B cell (primary cell): ENCODE data around the gene OR1L8. TPM values are rescaled to one million over a fixed set of nuclear protein-coding genes. Genes with fewer than 3 reads are reported as not detected.

Experiments
- ATAC-seq: fragments of 200-7000 bp; cut with Tn5 transposase; one replicate; pipeline ENCODE4 v1.10.0; 2021; ENCODE audit warnings: low read depth, mild to moderate bottlenecking, moderate number of reproducible peaks, moderate library complexity
- CTCF ChIA-PET: fragments of 350-600 bp; sonication (Branson Sonifier 250); formaldehyde crosslinking; loops from one replicate; lab custom pipeline; 2021; ENCODE audit warnings: antibody characterized with exemption, inconsistent platforms; lab: Charles Lee
- POLR2A ChIA-PET: fragments of 350-600 bp; sonication (Branson Sonifier 250); formaldehyde crosslinking; loops from one replicate; lab custom pipeline; 2021; ENCODE audit warnings: antibody characterized with exemption; lab: Charles Lee
- DNase-seq: peaks from one replicate; pipeline ENCODE4 v3.0.0; 2013
- H2AFZ ChIP-seq: 2 replicates; pipeline ENCODE4 v1.6.1; 2012; ENCODE audit warnings: mild to moderate bottlenecking, low read depth, low read length; ENCODE audit not compliant: insufficient read depth, poor library complexity, severe bottlenecking
- H3K27ac ChIP-seq, 2 donors: 1 replicate in 1 of 2; 2 replicates in 1 of 2; pipeline ENCODE4 v1.5.1; 2012 to 2013; ENCODE audit warnings: low read length in 2 of 2, mild to moderate bottlenecking in 2 of 2, moderate library complexity in 1 of 2
- H3K27me3 ChIP-seq, 4 experiments: fragments of 200-600 bp in 1 of 4; sonication (generic) in 1 of 4; replicated peaks in 1 of 4; 1 replicate in 2 of 4; 2 replicates in 2 of 4; pipeline versions ENCODE4 v1.6.1 to v1.7.0; 2013 to 2016; ENCODE audit warnings: low read length in 3 of 4, mild to moderate bottlenecking in 2 of 4, mixed read lengths in 1 of 4, moderate library complexity in 1 of 4; ENCODE audit not compliant: insufficient read depth in 4 of 4, control insufficient read depth in 3 of 4; ENCODE audit errors: control extremely low read depth in 1 of 4
- H3K36me3 ChIP-seq, 2 experiments: replicated peaks in 1 of 2; 1 replicate in 1 of 2; 2 replicates in 1 of 2; pipeline versions ENCODE4 v1.6.1 to v1.7.1; 2013; ENCODE audit warnings: low read length in 1 of 2; ENCODE audit not compliant: insufficient read depth in 2 of 2, control insufficient read depth in 1 of 2; ENCODE audit errors: control extremely low read depth in 1 of 2, extremely low read depth in 1 of 2
- H3K4me1 ChIP-seq, 2 donors: fragments of 200-600 bp in 1 of 2; sonication (generic) in 1 of 2; 1 replicate in 1 of 2; 2 replicates in 1 of 2; pipeline versions ENCODE4 v1.5.1 to v1.6.1; 2013 to 2017; ENCODE audit warnings: low read length in 2 of 2; ENCODE audit not compliant: control insufficient read depth in 2 of 2, insufficient read depth in 2 of 2
- H3K4me2 ChIP-seq: replicated peaks from 2 replicates; pipeline ENCODE3; 2012; ENCODE audit warnings: mild to moderate bottlenecking, low read depth, low read length; ENCODE audit not compliant: poor library complexity, severe bottlenecking
- H3K4me3 ChIP-seq, 5 experiments: fragments of 200-600 bp in 1 of 5; sonication (generic) in 1 of 5; 1 replicate in 3 of 5; 2 replicates in 2 of 5; pipeline versions ENCODE4 v1.5.1 to v1.7.0; 2011 to 2016; ENCODE audit warnings: low read length in 4 of 5, mild to moderate bottlenecking in 4 of 5, low read depth in 2 of 5, control low read depth in 1 of 5, moderate library complexity in 1 of 5; ENCODE audit not compliant: insufficient read depth in 1 of 5; ENCODE audit errors: control extremely low read depth in 1 of 5, extremely low read depth in 1 of 5
- H3K79me2 ChIP-seq: fragments of 200-600 bp; sonication (generic); one replicate; pipeline ENCODE4 v1.6.0; 2016; ENCODE audit warnings: low read length; ENCODE audit not compliant: control insufficient read depth, insufficient read depth
- H3K9ac ChIP-seq: fragments of 200-600 bp; sonication (generic); 2 replicates; pipeline ENCODE4 v1.6.1; 2017; ENCODE audit warnings: mild to moderate bottlenecking, low read length, moderate library complexity
- H3K9me3 ChIP-seq, 3 donors: one replicate each; pipeline versions ENCODE4 v1.6.1 to v1.7.1; 2013; ENCODE audit warnings: low read length in 2 of 3; ENCODE audit not compliant: control insufficient read depth in 2 of 3, insufficient read depth in 1 of 3; ENCODE audit errors: control extremely low read depth in 1 of 3
- H4K20me1 ChIP-seq: 2 replicates; pipeline ENCODE4 v1.6.0; 2012; ENCODE audit warnings: mild to moderate bottlenecking, low read length; ENCODE audit not compliant: insufficient read depth, control insufficient read depth, poor library complexity, severe bottlenecking
- H3K27ac Mint-ChIP-seq: one replicate; pipeline ENCODE4 v1.8.0; 2021; ENCODE audit warnings: mixed read lengths
- H3K27me3 Mint-ChIP-seq: one replicate; pipeline ENCODE4 v1.8.0; 2021; ENCODE audit warnings: mixed read lengths
- H3K4me1 Mint-ChIP-seq: one replicate; pipeline ENCODE4 v1.8.0; 2021; ENCODE audit warnings: mixed read lengths
- H3K4me3 Mint-ChIP-seq: one replicate; pipeline ENCODE4 v1.8.0; 2021; ENCODE audit warnings: mixed read lengths
- H3K9me3 Mint-ChIP-seq: one replicate; pipeline ENCODE4 v1.8.0; 2022; ENCODE audit warnings: mixed read lengths; ENCODE audit not compliant: insufficient read depth
- EZH2 ChIP-seq: IDR thresholded peaks from 2 replicates; pipeline ENCODE4 v1.6.1; 2012; ENCODE audit warnings: borderline replicate concordance, low read depth, mild to moderate bottlenecking, moderate library complexity, low read length; ENCODE audit not compliant: insufficient read depth, poor library complexity, severe bottlenecking
- WGBS: methylation state at CpG from one replicate; pipeline ENCODE4 v1.1.5; 2013; ENCODE audit warnings: missing lambda C conversion rate; ENCODE audit not compliant: insufficient coverage; 5-methylcytosine and 5-hydroxymethylcytosine counted together
- intact Hi-C: fragments of 100-400 bp; cut with micrococcal nuclease; formaldehyde crosslinking; loops from one replicate; pipeline ENCODE4 v1.10.0; 2022
- polyA plus RNA-seq: library from polyadenylated mRNA; depleted of rRNA; stranded (reverse); fragments of >200 nt; gene quantifications from 2 replicates; pipeline ENCODE4 v1.2.3, GENCODE V29; 2012
- total RNA-seq, 2 donors: library from RNA; stranded (reverse); fragments of 120-200 nt in 1 of 2; gene quantifications; 1 replicate in 1 of 2; 2 replicates in 1 of 2; pipeline versions ENCODE4 v1.2.3 to v1.2.4, GENCODE V29; 2013 to 2022
- TF ChIP-seq, protein P1 (sequence below): fragments of 200-600 bp; IDR thresholded peaks from one replicate; pipeline ENCODE4 v1.8.0; 2022; ENCODE audit warnings: antibody characterized with exemption, mild to moderate bottlenecking

OR1L8 gene
- total and polyA plus RNA-seq, 2 donors (not counting 1 experiment from before 2014, with no cell fraction given), result not detected

DNA sequence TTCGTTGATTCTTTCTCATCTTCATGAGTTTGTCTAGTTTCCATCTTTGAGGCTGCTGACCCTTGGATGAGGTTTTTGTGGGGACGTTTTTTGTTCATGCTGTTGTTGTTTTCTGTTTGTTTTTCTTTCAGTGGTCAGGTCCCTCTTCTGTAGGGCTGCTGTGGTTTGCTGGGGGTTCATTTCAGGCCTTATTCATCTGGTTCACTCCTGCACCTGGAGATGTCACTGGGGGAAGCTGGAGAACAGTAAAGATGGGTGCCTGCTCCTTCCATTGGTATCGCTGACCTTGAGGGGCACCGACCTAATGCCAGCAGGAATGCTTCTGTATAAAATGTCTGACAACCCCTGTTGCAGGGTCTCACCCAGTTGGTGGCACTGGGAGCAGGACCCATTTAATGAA lies 21.7 kb downstream of the OR1L8 start:
- H3K27ac Mint-ChIP-seq, result no peak overlapping the region
- no peak for DNase-seq
- ChIA-PET CTCF (no interaction called here), POLR2A (no interaction called here)
- H3K27me3 ChIP-seq, result peaks cover 0 to 12% (median 3%) of the 10 kb centered on the region in 4 experiments
- H3K27me3 Mint-ChIP-seq, result peaks cover 45% of the 10 kb centered on the region
- H3K79me2 ChIP-seq, result no peaks in the 10 kb centered on the region
- no peak for TF ChIP-seq EZH2
- TF ChIP-seq, protein P1, sequence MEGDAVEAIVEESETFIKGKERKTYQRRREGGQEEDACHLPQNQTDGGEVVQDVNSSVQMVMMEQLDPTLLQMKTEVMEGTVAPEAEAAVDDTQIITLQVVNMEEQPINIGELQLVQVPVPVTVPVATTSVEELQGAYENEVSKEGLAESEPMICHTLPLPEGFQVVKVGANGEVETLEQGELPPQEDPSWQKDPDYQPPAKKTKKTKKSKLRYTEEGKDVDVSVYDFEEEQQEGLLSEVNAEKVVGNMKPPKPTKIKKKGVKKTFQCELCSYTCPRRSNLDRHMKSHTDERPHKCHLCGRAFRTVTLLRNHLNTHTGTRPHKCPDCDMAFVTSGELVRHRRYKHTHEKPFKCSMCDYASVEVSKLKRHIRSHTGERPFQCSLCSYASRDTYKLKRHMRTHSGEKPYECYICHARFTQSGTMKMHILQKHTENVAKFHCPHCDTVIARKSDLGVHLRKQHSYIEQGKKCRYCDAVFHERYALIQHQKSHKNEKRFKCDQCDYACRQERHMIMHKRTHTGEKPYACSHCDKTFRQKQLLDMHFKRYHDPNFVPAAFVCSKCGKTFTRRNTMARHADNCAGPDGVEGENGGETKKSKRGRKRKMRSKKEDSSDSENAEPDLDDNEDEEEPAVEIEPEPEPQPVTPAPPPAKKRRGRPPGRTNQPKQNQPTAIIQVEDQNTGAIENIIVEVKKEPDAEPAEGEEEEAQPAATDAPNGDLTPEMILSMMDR, result no peak
- WGBS, result 80% methylated on average over 4 of the region's 4 CpGs
- H3K27ac ChIP-seq, result no peak overlapping the region
- no peaks in the 10 kb centered on the region for H4K20me1 ChIP-seq
- no peak for ATAC-seq
- no peak overlapping the region for H3K4me3 ChIP-seq
- intact Hi-C loops, result no loop called here
- no peaks in the 10 kb centered on the region for H3K4me1 Mint-ChIP-seq
- no peak overlapping the region for H3K9ac ChIP-seq
- H3K9me3 Mint-ChIP-seq, result peaks cover 2% of the 10 kb centered on the region
- no peak overlapping the region for H3K4me3 Mint-ChIP-seq
- H2AFZ ChIP-seq, result no peak overlapping the region
- H3K36me3 ChIP-seq, result no peaks in the 10 kb centered on the region
- H3K9me3 ChIP-seq, result peaks cover 0 to 9% (median 0%) of the 10 kb centered on the region in 3 donors
- H3K4me1 ChIP-seq, result no peaks in the 10 kb centered on the region
- H3K4me2 ChIP-seq, result no peak overlapping the region

DNA sequence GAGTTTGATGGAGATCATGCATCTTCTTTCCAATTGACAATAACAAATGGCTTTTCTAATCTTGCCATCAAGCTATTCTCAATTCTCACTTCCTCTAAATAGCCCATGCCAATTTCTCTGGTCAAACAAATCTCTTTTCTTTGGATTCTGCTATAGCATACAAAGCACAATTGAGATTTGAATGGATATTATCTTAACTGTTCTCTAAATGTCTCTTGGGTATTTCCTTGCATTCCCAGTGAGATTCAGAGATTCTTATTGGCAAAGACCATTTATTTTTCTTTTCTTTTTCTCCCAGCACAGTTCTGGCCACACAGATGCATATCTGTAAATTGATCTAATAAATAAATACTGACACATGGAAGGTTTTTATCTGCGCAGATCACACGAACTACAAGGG lies 30.4 kb downstream of the OR1L8 start, which contains the start of gene OR1N2:
Gene OR1N2, plus strand, starts transcription at position 301 of the 400 bp plus-strand sequence. CDS start 100 bp downstream, outside the sequence.
- 80% methylated on average over 2 of the region's 2 CpGs for WGBS
- intact Hi-C loops, result no loop called here
- no peak within 1 kb of the TSS for H3K27ac ChIP-seq
- H3K4me3 ChIP-seq, result no peak within 1 kb of the TSS
- H3K9me3 ChIP-seq, result no peaks in the 10 kb centered on the region
- peaks cover 0 to 3% (median 1%) of the 10 kb centered on the region in 4 experiments for H3K27me3 ChIP-seq
- ChIA-PET POLR2A (no interaction called here), CTCF (interaction anchor here (0.6 kb wide), 1 partner anchor 1838 kb away, joined by 3 read pairs; no protein-coding TSS in a partner anchor)
- H4K20me1 ChIP-seq, result no peaks in the 10 kb centered on the region
- H3K36me3 ChIP-seq, result no peaks in the 10 kb centered on the region
- no peak within 1 kb of the TSS for H3K9ac ChIP-seq
- H3K27ac Mint-ChIP-seq, result no peak within 1 kb of the TSS
- H3K4me1 Mint-ChIP-seq, result no peaks in the 10 kb centered on the region
- H3K4me3 Mint-ChIP-seq, result no peak within 1 kb of the TSS
- no peak within 1 kb of the TSS for H3K4me2 ChIP-seq
- TF ChIP-seq EZH2, result no peak
- TF ChIP-seq, protein P1, result no peak
- peaks cover 36% of the 10 kb centered on the region for H3K27me3 Mint-ChIP-seq
- ATAC-seq, result no peak
- no peaks in the 10 kb centered on the region for H3K79me2 ChIP-seq
- no peaks in the 10 kb centered on the region for H3K4me1 ChIP-seq
- H2AFZ ChIP-seq, result no peak within 1 kb of the TSS
- no peak for DNase-seq
- H3K9me3 Mint-ChIP-seq, result no peaks in the 10 kb centered on the region
